Ovary (tissue), 9 donors: Measurements from ENCODE around the gene PPP1R13L. TPM values are rescaled to one million over a fixed set of nuclear protein-coding genes. Genes with fewer than 3 reads are reported as not detected.

Experiments
- DNase-seq, 5 donors: peaks; one replicate each; pipeline ENCODE4 v3.0.0-alpha.2; 2019 to 2020
- H3K27ac ChIP-seq, 2 donors: fragments of 200-600 bp; one replicate each; pipeline versions ENCODE4 v1.5.1 to v1.8.0; 2019 to 2022
- H3K27me3 ChIP-seq: fragments of 200-600 bp; one replicate; pipeline ENCODE4 v1.8.0; 2022
- H3K36me3 ChIP-seq: fragments of 200-600 bp; sonication (generic); one replicate; pipeline ENCODE4 v1.5.1; 2019
- H3K4me1 ChIP-seq: one replicate; pipeline ENCODE4 v1.8.1; 2013; ENCODE audit warnings: mild to moderate bottlenecking, moderate library complexity; ENCODE audit not compliant: insufficient read depth
- H3K4me3 ChIP-seq: fragments of 200-600 bp; sonication (generic); one replicate; pipeline ENCODE4 v1.5.1; 2017
- H3K9me3 ChIP-seq, 2 donors: fragments of 200-600 bp in 1 of 2; sonication (generic) in 1 of 2; one replicate each; pipeline versions ENCODE4 v1.5.1 to v1.8.1; 2013 to 2019; ENCODE audit warnings: mild to moderate bottlenecking in 1 of 2, moderate library complexity in 1 of 2
- CTCF ChIP-seq, 3 donors: fragments of 450-650 bp in 2 of 3; fragments of 200-600 bp in 1 of 3; IDR thresholded peaks; one replicate each; pipeline versions ENCODE4 v1.5.1 to v1.8.0; 2016 to 2022; ENCODE audit warnings: antibody characterized with exemption in 3 of 3, mild to moderate bottlenecking in 1 of 3
- EP300 ChIP-seq: sonication (generic); formaldehyde crosslinking; IDR thresholded peaks from one replicate; pipeline ENCODE4 v1.6.1; 2017; ENCODE audit warnings: antibody characterized with exemption
- POLR2A ChIP-seq: fragments of 450-650 bp; IDR thresholded peaks from one replicate; pipeline ENCODE4 v1.6.1; 2017; ENCODE audit warnings: antibody characterized with exemption, mild to moderate bottlenecking, moderate library complexity
- WGBS, 3 donors: extraction: QIAGEN DNeasy Blood & Tissue Kit in 1 of 3; methylation state at CpG; one replicate each; pipeline versions ENCODE4 v1.1.5 to v1.1.7; 2013 to 2017; 5-methylcytosine and 5-hydroxymethylcytosine counted together
- intact Hi-C, 4 donors: fragments of 100-400 bp; cut with DNase I; formaldehyde crosslinking; loops; one replicate each; pipeline versions ENCODE4 v1.11.0 to v1.15.1; 2022 to 2023
- polyA plus RNA-seq, 2 donors: library from polyadenylated mRNA; stranded (reverse); fragments of 200-250 nt in 1 of 2; fragments of 350-450 nt in 1 of 2; fragmentation: Illumina TruSeq in 1 of 2; extraction: RNeasy Lipid Tissue Mini Kit (QIAGEN cat#74804) in 1 of 2; gene quantifications; one replicate each; pipeline ENCODE4 v1.2.3, GENCODE V29; 2013 to 2014
- total RNA-seq, 7 donors: library from RNA; depleted of rRNA in 2 of 7; stranded (reverse); fragments of >200 nt in 2 of 7; fragmentation: NEBNext Ultra II Directional in 3 of 7; extraction: Animal tissue kit (Norgen Biotek cat#: 25700) in 3 of 7; gene quantifications; one replicate each; pipeline versions ENCODE4 v1.1.0 to v1.2.4, GENCODE V29; 2016 to 2023
- donor health status: DM: no; HTN: no; CAD: no; lungs with moderate emphysema.
- donor health status: DM: no; HTN: no; CAD: no.
- donor health status: Bipolar disorder and iron deficiency.
- donor health status: DM: yes; HTN: yes; CAD: no.
- donor health status: DM: no; HTN: no; CAD: no.
- donor health status: DM: yes; HTN: yes; CAD: no.

PPP1R13L gene
- total and polyA plus RNA-seq, 9 donors: 6.8 to 29.1 (median 13.3) TPM

GRCh38 chr19:45424191-45425058, 19.6 kb upstream of the PPP1R13L start:
- Histone ChIP-seq H3K4me1 (peaks cover 10% of the 10 kb centered on the region), H3K36me3 (no peaks in the 10 kb centered on the region), H3K27me3 (no peaks in the 10 kb centered on the region), H3K4me3 (peak overlapping the region; percentile 63), H3K27ac (peak overlapping the region; percentile 42 to 87), H3K9me3 (no peaks in the 10 kb centered on the region)
- peak; percentile 11 for TF ChIP-seq EP300
- TF ChIP-seq POLR2A: no peak
- WGBS, 3 donors: 4 to 10% (median 8%) methylated on average over 24 of the region's 24 CpGs
- intact Hi-C loops: loop anchor here in 2 of 4 donors (5.0 to 10.0 kb wide), 2 partner anchors 63 to 260 kb away; no protein-coding TSS in a partner anchor
- peak in 4 of 5 donors; percentile 36 to 70 (median 64) for DNase-seq

- DNase-seq: peak in 4 of 5 donors; percentile 96 to 98 (median 96)
- Histone ChIP-seq H3K9me3 (no peaks in the 10 kb centered on the region), H3K27me3 (no peaks in the 10 kb centered on the region), H3K36me3 (no peaks in the 10 kb centered on the region), H3K4me1 (peaks cover 10% of the 10 kb centered on the region), H3K27ac (peak within 1 kb of the TSS; percentile 42 to 87), H3K4me3 (peak within 1 kb of the TSS; percentile 63)
- 0 to 2% (median 1%) methylated on average over 37 of the region's 37 CpGs for WGBS, 3 donors
- TF ChIP-seq POLR2A (peak; percentile 69), EP300 (no peak)
- intact Hi-C loops: loop anchor here in 2 of 4 donors (2.0 to 10.0 kb wide), 2 partner anchors 17 to 261 kb away; no protein-coding TSS in a partner anchor
These were observed 18.8 kb upstream of the PPP1R13L start, which contains the start of gene ERCC1 for GRCh38 chr19:45423589-45424190. Gene ERCC1 (minus strand): TSS chr19:45423917. CDS start chr19:45423374, 543 bp downstream.

- TF ChIP-seq EP300 (no peak), POLR2A (no peak)
- peak in 1 of 5 donors; percentile 98 for DNase-seq
- Histone ChIP-seq H3K27ac (peak overlapping the region; percentile 42 to 87), H3K4me3 (peak overlapping the region; percentile 63), H3K36me3 (no peaks in the 10 kb centered on the region), H3K9me3 (no peaks in the 10 kb centered on the region), H3K27me3 (no peaks in the 10 kb centered on the region), H3K4me1 (peaks cover 8% of the 10 kb centered on the region)
- 9 to 13% (median 11%) methylated on average over 20 of the region's 20 CpGs for WGBS, 3 donors
- intact Hi-C loops: loop anchor here in 2 of 4 donors (2.0 to 10.0 kb wide), 2 partner anchors 18 to 262 kb away; no protein-coding TSS in a partner anchor
These were observed 18.2 kb upstream of the PPP1R13L start for GRCh38 chr19:45423033-45423588.

- Histone ChIP-seq H3K36me3 (no peaks in the 10 kb centered on the region), H3K27me3 (no peaks in the 10 kb centered on the region), H3K4me3 (no peak overlapping the region), H3K4me1 (peaks cover 6% of the 10 kb centered on the region), H3K9me3 (no peaks in the 10 kb centered on the region), H3K27ac (no peak overlapping the region)
- WGBS, 3 donors: 75 to 82% (median 75%) methylated on average over 6 of the region's 6 CpGs
- intact Hi-C loops: loop anchor here in 2 of 4 donors (2.0 to 10.0 kb wide), 2 partner anchors 19 to 263 kb away; no protein-coding TSS in a partner anchor
- no peak for DNase-seq
- TF ChIP-seq EP300: no peak
- TF ChIP-seq CTCF (IDR thresholded peaks at IDR 0.05): no peak
- no peak for TF ChIP-seq POLR2A
These were observed 17.2 kb upstream of the PPP1R13L start for GRCh38 chr19:45421947-45422498.

- 77 to 82% (median 79%) methylated on average over 6 of the region's 6 CpGs for WGBS, 3 donors
- DNase-seq: no peak
- no peaks in the 10 kb centered on the region for H3K9me3 ChIP-seq
- H3K4me1 ChIP-seq: peaks cover 6% of the 10 kb centered on the region
- H3K27ac ChIP-seq: no peak overlapping the region
- H3K36me3 ChIP-seq: no peaks in the 10 kb centered on the region
- H3K27me3 ChIP-seq: no peaks in the 10 kb centered on the region
- no peak for TF ChIP-seq EP300
- no peak for TF ChIP-seq POLR2A
- no peak for TF ChIP-seq CTCF (IDR thresholded peaks at IDR 0.05)
- no peak overlapping the region for H3K4me3 ChIP-seq
- intact Hi-C loops: loop anchor here in 1 of 4 donors (10.0 kb wide), 1 partner anchor 264 kb away; no protein-coding TSS in a partner anchor
These were observed 16.0 kb upstream of the PPP1R13L start for GRCh38 chr19:45420871-45421270.
